SH-SY5Y (cell line): ENCODE data around the gene RBMS2.

Source experiments
- GATA2 ChIP-seq: IDR thresholded peaks from 2 replicates; pipeline ENCODE4 v1.6.1; 2011; ENCODE audit warnings: mild to moderate bottlenecking, low read depth, low read length
- GATA3 ChIP-seq: IDR thresholded peaks from 2 replicates; pipeline ENCODE4 v1.6.1; 2011; ENCODE audit warnings: low read depth, mild to moderate bottlenecking, low read length, moderate library complexity

DNA sequence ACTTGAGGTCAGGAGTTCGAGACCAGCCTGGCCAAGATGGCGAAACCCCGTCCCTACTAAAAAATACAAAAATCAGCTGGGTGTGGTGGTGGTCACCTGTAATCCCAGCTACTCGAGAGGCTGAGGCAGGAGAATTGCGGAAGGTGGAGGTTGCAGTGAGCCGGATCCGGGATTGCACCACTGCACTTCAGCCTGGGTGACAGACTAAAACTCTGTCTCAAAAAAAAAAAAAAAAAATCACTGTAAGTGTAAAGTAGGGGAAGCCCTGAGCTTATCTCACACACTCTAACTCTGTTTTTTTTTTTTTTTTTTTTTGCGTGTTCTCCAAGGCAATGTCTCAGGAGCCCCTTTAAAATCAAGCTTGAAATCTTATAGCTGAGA, 421 bp upstream of the RBMS2 start:
- TF ChIP-seq GATA2 (no peak), GATA3 (no peak)
